NB4 (cell line): ENCODE results near the gene C9.

Experiments
- CTCF ChIP-seq: IDR thresholded peaks from one replicate; pipeline ENCODE4 v1.5.1; 2012; ENCODE audit warnings: low read depth, low read length
- POLR2A ChIP-seq: IDR thresholded peaks from 2 replicates; pipeline ENCODE4 v1.6.1; 2011; ENCODE audit warnings: mild to moderate bottlenecking; ENCODE audit not compliant: insufficient read length; ENCODE audit errors: extremely low read depth

GRCh38 chr5:39273314-39273954 is 90.9 kb downstream of the C9 start:
- TF ChIP-seq CTCF (no peak), POLR2A (no peak)
